Breast epithelium (tissue), 3 donors: Measurements from ENCODE around the gene STX10.

Experiments used
- POLR2A ChIP-seq: fragments of 450-650 bp; IDR thresholded peaks from one replicate; pipeline ENCODE4 v1.6.1; 2016; ENCODE audit warnings: antibody characterized with exemption, mild to moderate bottlenecking, moderate library complexity
- POLR2AphosphoS5 ChIP-seq, 3 donors: sonication (generic); formaldehyde crosslinking; IDR thresholded peaks; one replicate each; pipeline ENCODE4 v1.6.1; 2017; ENCODE audit warnings: antibody characterized with exemption in 3 of 3

DNA sequence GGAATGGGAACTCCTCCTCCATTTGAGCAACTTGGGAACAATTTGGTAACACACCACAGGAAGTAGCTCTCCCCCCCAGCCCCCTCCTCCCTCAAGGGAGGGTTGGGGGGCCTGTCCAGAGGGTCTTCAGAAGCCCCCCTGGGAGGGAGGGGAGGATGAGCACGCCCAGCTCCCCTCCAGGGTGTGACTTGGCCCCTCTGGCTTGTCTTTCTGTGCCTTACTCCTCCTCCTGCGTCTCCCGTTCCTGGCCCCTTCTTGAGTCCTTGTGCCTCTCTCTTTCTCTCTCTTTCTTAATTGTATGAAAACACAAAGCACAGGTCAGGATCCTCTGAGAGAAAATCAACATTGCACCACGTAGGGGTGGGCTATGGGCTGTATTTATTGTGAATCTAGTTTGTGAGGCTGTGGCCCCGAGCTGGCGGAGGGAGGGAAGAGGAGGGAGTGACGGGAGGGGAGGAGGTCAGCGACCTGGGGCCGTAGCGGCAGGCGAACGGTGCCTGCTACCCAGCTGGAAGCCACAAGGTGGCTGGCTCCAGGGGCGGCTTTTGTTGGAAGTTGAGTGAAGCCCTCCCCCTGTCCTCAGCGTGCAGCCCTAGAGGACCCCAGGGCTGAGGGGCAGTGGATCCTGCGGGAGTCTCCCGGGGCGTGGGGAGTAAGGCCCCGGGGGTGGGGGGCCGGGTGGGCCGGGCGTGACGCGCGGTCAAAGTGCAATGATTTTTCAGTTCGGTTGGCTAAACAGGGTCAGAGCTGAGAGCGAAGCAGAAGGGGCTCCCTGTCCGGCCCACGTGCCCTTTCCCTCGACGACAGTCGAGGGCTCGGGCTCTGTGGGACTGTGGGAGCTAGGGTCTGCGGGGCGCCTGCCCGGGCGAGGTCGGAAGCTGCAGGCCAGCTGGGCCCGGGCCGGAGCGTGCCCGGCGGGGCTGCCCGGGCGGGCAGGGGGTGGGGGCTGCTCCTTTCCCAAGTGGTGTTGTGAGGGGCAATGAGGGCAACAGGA, 53.9 kb downstream of the STX10 start:
- TF ChIP-seq POLR2AphosphoS5 (IDR thresholded peaks at IDR 0.05), result no peak
- no peak for TF ChIP-seq POLR2A
